Heart right ventricle (tissue), 16 donors: ENCODE results near the gene EIF4B. TPM values are rescaled to one million over a fixed set of nuclear protein-coding genes. Genes with fewer than 3 reads are reported as not detected.
A peak's percentile ranks its signal among the peaks of the same experiment; 100 is the strongest.

Experiments used
- ATAC-seq, 8 donors: fragments of 200-7000 bp; cut with Tn5 transposase; one replicate each; pipeline ENCODE4 v1.9.1; 2020; ENCODE audit warnings: mild to moderate bottlenecking in 8 of 8, moderate library complexity in 8 of 8, moderate number of reproducible peaks in 1 of 8
- DNase-seq, 2 donors: peaks; one replicate each; pipeline ENCODE4 v3.0.0-alpha.2; 2020
- H3K27ac ChIP-seq, 10 donors: fragments of 200-600 bp; sonication (generic) in 2 of 10; one replicate each; pipeline versions ENCODE4 v1.5.0 to v1.8.0; 2020 to 2022; ENCODE audit warnings: mild to moderate bottlenecking in 3 of 10
- H3K27me3 ChIP-seq, 7 donors: fragments of 200-600 bp; one replicate each; pipeline ENCODE4 v1.8.0; 2021 to 2022; ENCODE audit warnings: mild to moderate bottlenecking in 2 of 7
- H3K36me3 ChIP-seq, 9 donors: fragments of 200-600 bp; sonication (generic) in 1 of 9; one replicate each; pipeline versions ENCODE4 v1.5.0 to v1.8.0; 2020 to 2022; ENCODE audit warnings: mild to moderate bottlenecking in 2 of 9
- H3K4me1 ChIP-seq, 9 donors: fragments of 200-600 bp; sonication (generic) in 1 of 9; one replicate each; pipeline versions ENCODE4 v1.5.0 to v1.8.0; 2020 to 2022; ENCODE audit warnings: mild to moderate bottlenecking in 4 of 9
- H3K4me3 ChIP-seq, 10 donors: fragments of 200-600 bp; sonication (generic) in 2 of 10; one replicate each; pipeline versions ENCODE4 v1.5.0 to v1.8.0; 2020 to 2022; ENCODE audit warnings: mild to moderate bottlenecking in 7 of 10, moderate library complexity in 2 of 10
- H3K9me3 ChIP-seq, 11 donors: fragments of 200-600 bp in 10 of 11; sonication (generic) in 2 of 11; one replicate each; pipeline versions ENCODE4 v1.5.0 to v1.8.0; 2013 to 2022; ENCODE audit warnings: mild to moderate bottlenecking in 2 of 11, control low read depth in 1 of 11, moderate library complexity in 1 of 11
- WGBS, 2 donors: extraction: QIAGEN DNeasy Blood & Tissue Kit; methylation state at CpG; one replicate each; pipeline ENCODE4 v1.1.7; 2013; ENCODE audit warnings: inconsistent platforms in 1 of 2; 5-methylcytosine and 5-hydroxymethylcytosine counted together
- intact Hi-C, 10 donors: fragments of 100-400 bp; cut with DNase I; formaldehyde crosslinking; loops; one replicate each; pipeline versions ENCODE4 v1.11.1 to v1.14.2; 2022
- polyA plus RNA-seq, 2 donors: library from polyadenylated mRNA; stranded (reverse); fragments of 200-250 nt; gene quantifications; one replicate each; pipeline ENCODE4 v1.2.3, GENCODE V29; 2013
- total RNA-seq, 10 donors: library from RNA; stranded (reverse); fragmentation: NEBNext Ultra II Directional in 3 of 10; extraction: Animal tissue kit (Norgen Biotek cat#: 25700) in 3 of 10; gene quantifications; one replicate each; pipeline versions ENCODE4 v1.2.1 to v1.2.4, GENCODE V29; 2021 to 2023
- TF ChIP-seq, protein P1 (sequence below), 9 donors: fragments of 200-600 bp; sonication (generic) in 2 of 9; IDR thresholded peaks; one replicate each; pipeline versions ENCODE4 v1.5.0 to v1.8.0; 2021 to 2022; ENCODE audit warnings: antibody characterized with exemption in 9 of 9, mild to moderate bottlenecking in 5 of 9, moderate library complexity in 1 of 9
- donor health status: Arrhythmogenic right ventricular cardiomyopathy.
- donor health status: ischemic (EF 13 %, LVEDD 7.1; RV severe dilation, severe dysfunction).
- donor health status: healthy with polysubstance abuse.
- donor health status: DM: no; HTN: yes; CAD: no.
- donor health status: DM: no; HTN: no; CAD: no.
- donor health status: ischemic (EF 25% LVEDD 6.9; RV normal size, moderate dysfunction).
- donor health status: ischemic (EF 25% LVEDD 5.7; RV mildly dilated, moderate dysfunction).
- donor health status: healthy.
- donor health status: DM: yes; HTN: yes; CAD: no.
- donor health status: Ischemic cardiomyopathy.
- donor health status: ischemic (EF 35%, LVEDD 5.7; RV mildly dilated, moderate dysfunction).
- donor health status: nonischemic (EF 11% LVEDD 7.7; RV severe dilation, severe dysfunction).
- donor health status: DM: yes; HTN: yes; CAD: no.
- donor health status: PGD.
- donor health status: ischemic (EF 29% LVEDD 5.4; RV normal size, mild dysfunction).
- donor health status: nonischemic (EF 23%, LVEDD 6.1; RV moderate dilation, normal function).

The EIF4B gene
- total and polyA plus RNA-seq, 12 donors, result 53.2 to 477 (median 423) TPM

DNA sequence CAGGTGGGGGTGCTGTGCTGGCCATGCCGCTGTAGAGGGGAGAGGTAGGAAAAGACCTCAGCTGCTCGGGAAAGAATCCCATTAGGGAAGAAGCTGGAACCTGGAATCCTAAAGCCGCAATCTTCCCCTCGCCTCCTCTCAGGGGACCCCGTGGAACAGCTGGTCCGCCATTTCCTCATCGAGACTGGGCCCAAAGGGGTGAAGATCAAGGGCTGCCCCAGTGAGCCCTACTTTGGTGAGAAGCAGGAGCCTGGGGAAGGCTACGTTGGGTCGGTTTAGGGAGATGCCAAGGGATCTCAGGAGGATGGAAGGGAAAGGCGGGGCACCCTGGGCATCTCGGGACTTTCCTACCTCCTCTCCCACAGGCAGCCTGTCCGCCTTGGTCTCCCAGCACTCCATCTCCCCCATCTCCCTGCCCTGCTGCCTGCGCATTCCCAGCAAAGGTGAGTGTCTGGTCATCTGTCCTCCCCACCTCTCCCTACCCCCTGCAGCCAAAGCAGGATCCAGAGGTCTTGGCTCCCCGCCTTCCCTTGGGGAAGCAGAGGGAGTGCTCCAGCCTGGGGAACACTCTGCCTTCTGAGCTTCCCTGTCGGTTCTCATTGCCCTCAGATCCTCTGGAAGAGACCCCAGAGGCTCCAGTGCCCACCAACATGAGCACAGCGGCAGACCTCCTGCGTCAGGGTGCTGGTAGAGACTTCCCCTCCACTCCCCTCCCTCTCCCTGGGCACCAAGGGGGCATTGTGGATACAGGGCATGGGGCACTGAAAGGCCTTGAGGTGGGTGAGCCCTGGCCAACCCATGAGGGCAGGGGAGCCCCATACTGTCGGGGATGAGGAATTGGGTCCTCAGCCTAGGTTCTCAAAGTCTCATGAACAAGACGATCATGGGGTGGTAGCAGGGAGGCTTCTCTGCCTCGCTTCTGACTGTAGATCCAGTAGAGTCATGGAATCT lies 56.0 kb downstream of the EIF4B start:
- intact Hi-C loops, result loop anchor here in 1 of 10 donors (5.0 to 10.0 kb wide), 2 partner anchors 35 to 133 kb away; partner anchors contain the start of gene IGFBP6
- ATAC-seq (no peak), DNase-seq (no peak)
- Histone ChIP-seq H3K27me3 (no peaks in the 10 kb centered on the region), H3K36me3 (peaks cover 0 to 99% (median 67%) of the 10 kb centered on the region in 9 donors), H3K4me1 (peaks cover 45 to 100% (median 79%) of the 10 kb centered on the region in 9 donors), H3K9me3 (no peaks in the 10 kb centered on the region), H3K4me3 (no peak overlapping the region), H3K27ac (peak overlapping the region in 9 of 10 donors; percentile 14 to 88 (median 62))
- WGBS, 2 donors, result 71% methylated on average over 20 of the region's 20 CpGs
- TF ChIP-seq, protein P1, sequence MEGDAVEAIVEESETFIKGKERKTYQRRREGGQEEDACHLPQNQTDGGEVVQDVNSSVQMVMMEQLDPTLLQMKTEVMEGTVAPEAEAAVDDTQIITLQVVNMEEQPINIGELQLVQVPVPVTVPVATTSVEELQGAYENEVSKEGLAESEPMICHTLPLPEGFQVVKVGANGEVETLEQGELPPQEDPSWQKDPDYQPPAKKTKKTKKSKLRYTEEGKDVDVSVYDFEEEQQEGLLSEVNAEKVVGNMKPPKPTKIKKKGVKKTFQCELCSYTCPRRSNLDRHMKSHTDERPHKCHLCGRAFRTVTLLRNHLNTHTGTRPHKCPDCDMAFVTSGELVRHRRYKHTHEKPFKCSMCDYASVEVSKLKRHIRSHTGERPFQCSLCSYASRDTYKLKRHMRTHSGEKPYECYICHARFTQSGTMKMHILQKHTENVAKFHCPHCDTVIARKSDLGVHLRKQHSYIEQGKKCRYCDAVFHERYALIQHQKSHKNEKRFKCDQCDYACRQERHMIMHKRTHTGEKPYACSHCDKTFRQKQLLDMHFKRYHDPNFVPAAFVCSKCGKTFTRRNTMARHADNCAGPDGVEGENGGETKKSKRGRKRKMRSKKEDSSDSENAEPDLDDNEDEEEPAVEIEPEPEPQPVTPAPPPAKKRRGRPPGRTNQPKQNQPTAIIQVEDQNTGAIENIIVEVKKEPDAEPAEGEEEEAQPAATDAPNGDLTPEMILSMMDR (IDR thresholded peaks at IDR 0.05), result no peak

DNA sequence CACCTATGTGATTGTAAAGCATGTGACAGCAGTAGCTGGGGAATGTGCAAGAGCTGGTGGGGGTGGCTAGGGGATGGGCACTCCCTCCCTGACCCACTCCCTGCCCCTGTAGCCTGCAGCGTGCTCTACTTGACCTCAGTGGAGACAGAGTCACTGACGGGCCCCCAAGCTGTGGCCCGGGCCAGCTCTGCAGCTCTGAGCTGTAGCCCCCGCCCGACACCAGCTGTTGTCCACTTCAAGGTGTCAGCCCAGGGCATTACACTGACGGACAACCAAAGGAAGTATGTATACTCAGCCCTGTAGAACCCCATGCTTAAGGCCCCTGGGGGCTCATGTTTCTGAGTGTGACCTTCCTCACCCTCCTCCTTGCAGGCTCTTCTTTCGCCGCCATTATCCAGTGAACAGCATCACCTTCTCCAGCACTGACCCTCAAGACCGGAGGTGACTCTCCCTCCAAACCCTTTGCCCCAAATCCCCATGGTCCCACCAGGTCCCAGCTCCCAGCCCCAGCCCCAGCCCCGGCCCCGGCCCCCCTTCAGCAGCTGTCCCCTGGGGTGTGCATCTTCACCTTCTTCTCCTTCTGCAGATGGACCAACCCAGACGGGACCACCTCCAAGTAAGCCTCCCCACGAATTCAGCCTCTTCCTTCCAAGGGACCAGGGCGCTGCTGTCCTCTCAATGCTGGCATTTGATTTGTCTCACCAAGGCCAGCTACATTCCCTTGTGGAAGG lies 56.9 kb downstream of the EIF4B start:
- no peaks in the 10 kb centered on the region for H3K9me3 ChIP-seq
- H3K4me1 ChIP-seq, result peaks cover 45 to 100% (median 79%) of the 10 kb centered on the region in 9 donors
- H3K27me3 ChIP-seq, result no peaks in the 10 kb centered on the region
- intact Hi-C loops, result loop anchor here in 1 of 10 donors (5.0 to 10.0 kb wide), 2 partner anchors 34 to 132 kb away; partner anchors contain the start of gene IGFBP6
- peak overlapping the region in 9 of 10 donors; percentile 17 to 88 (median 66) for H3K27ac ChIP-seq
- no peak for ATAC-seq
- DNase-seq, result no peak
- WGBS, 2 donors, result 65 to 70% methylated on average over 14 of the region's 14 CpGs
- no peak overlapping the region for H3K4me3 ChIP-seq
- TF ChIP-seq, protein P1 (IDR thresholded peaks at IDR 0.05), result no peak
- peaks cover 0 to 99% (median 58%) of the 10 kb centered on the region in 9 donors for H3K36me3 ChIP-seq

DNA sequence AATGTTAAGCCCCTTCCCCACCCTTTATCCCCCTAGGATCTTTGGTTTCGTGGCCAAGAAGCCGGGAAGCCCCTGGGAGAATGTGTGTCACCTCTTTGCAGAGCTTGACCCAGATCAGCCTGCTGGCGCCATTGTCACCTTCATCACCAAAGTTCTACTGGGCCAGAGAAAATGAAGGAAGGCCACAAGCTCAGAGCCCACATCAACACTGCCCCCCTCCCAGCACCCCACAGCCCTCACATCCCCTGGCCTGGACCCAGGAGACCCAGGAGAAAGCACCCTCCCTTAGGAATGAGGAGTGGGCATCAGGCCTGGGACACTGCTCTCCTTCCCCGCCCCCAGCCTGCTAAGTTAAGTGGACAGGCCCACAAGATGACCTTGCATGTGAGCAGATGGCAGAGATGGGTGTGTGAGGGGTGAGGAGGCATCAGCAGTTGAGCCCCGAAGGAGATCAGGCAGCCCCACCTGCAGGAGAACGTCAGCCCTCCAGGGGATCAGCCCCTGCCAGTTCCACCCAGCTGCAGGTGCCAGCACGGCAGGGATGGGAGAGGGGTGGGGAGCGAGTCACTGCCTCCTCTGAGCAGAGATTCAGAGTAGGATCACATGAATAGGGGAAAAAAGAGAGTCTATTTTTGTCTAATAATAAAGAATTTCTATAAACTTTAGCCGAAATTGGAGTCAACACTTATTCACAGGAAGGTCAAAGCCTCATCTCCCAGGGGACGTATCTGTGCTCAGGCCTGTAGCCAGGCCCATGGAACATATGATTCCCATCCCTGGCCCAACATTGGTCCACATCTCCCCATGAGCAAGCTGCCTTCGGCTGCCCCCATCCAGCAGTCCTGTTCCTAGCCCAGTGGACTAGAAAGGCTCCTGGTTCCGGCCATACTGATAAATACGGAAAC lies 57.7 kb downstream of the EIF4B start:
- DNase-seq, result peak; percentile 47 to 81
- Histone ChIP-seq H3K4me1 (peaks cover 49 to 100% (median 84%) of the 10 kb centered on the region in 9 donors), H3K36me3 (peaks cover 0 to 97% (median 50%) of the 10 kb centered on the region in 9 donors), H3K27me3 (no peaks in the 10 kb centered on the region), H3K4me3 (no peak overlapping the region), H3K9me3 (no peaks in the 10 kb centered on the region), H3K27ac (peak overlapping the region; percentile 5 to 88 (median 68))
- intact Hi-C loops, result loop anchor here in 4 of 10 donors (1.0 to 10.0 kb wide), 5 partner anchors 8 to 131 kb away; partner anchors contain the start of gene IGFBP6 (in 1 of the 4)
- ATAC-seq, result peak in 7 of 8 donors; percentile 35 to 58 (median 53)
- 46 to 55% methylated on average over 13 of the region's 13 CpGs for WGBS, 2 donors
- TF ChIP-seq, protein P1 (IDR thresholded peaks at IDR 0.05), result peak in 1 of 9 donors; percentile 3
